Neural cell (in vitro differentiated cells): Measurements from ENCODE around the gene SUGCT. TPM values are rescaled to one million over a fixed set of nuclear protein-coding genes. Genes with fewer than 3 reads are reported as not detected.

Experiments
- H2AFZ ChIP-seq: fragments of 200-600, 300-800 bp; sonication (generic), shearing (Covaris generic); 2 replicates; pipeline ENCODE4 v1.6.0; 2014; ENCODE audit warnings: low read depth, mild to moderate bottlenecking, antibody characterized with exemption, low read length, moderate library complexity
- H3F3A ChIP-seq: fragments of 200-600 bp; shearing (Covaris generic); 2 replicates; pipeline ENCODE4 v1.6.1; 2016; ENCODE audit warnings: mild to moderate bottlenecking, moderate library complexity, mixed read lengths, antibody characterized with exemption, low read length; ENCODE audit not compliant: insufficient read depth, poor library complexity, severe bottlenecking
- H3K27ac ChIP-seq: fragments of 200-600, 300-800 bp; sonication (generic), shearing (Covaris generic); 2 replicates; pipeline ENCODE4 v1.5.1; 2014; ENCODE audit warnings: mild to moderate bottlenecking, low read length, moderate library complexity
- H3K27me3 ChIP-seq: fragments of 300-800, 200-600 bp; sonication (generic), shearing (Covaris generic); 2 replicates; pipeline ENCODE4 v1.6.0; 2014; ENCODE audit warnings: mild to moderate bottlenecking, low read depth, low read length, moderate library complexity; ENCODE audit not compliant: insufficient read depth
- H3K36me3 ChIP-seq: fragments of 300-800, 200-600 bp; sonication (generic), shearing (Covaris generic); 2 replicates; pipeline ENCODE4 v1.5.1; 2014; ENCODE audit warnings: mild to moderate bottlenecking, antibody characterized with exemption, low read length, moderate library complexity; ENCODE audit not compliant: insufficient read depth
- H3K4me2 ChIP-seq: fragments of 300-800, 200-600 bp; sonication (generic), shearing (Covaris generic); 2 replicates; pipeline ENCODE4 v1.6.0; 2014; ENCODE audit warnings: mild to moderate bottlenecking, low read length
- H3K4me3 ChIP-seq: fragments of 300-800, 200-600 bp; sonication (generic), shearing (Covaris generic); 2 replicates; pipeline ENCODE4 v1.5.1; 2014; ENCODE audit warnings: mild to moderate bottlenecking, low read length, moderate library complexity
- H3K79me2 ChIP-seq: fragments of 200-600 bp; shearing (Covaris generic); replicated peaks from 2 replicates; pipeline ENCODE4 v1.6.0; 2014; ENCODE audit warnings: mild to moderate bottlenecking, low read length, moderate library complexity; ENCODE audit not compliant: insufficient read depth
- H3K9ac ChIP-seq: fragments of 300-800, 200-600 bp; sonication (generic), shearing (Covaris generic); 2 replicates; pipeline ENCODE4 v1.6.1; 2016; ENCODE audit warnings: mild to moderate bottlenecking, low read length, mixed read lengths
- H3K9me2 ChIP-seq: fragments of 200-600 bp; shearing (Covaris generic); 2 replicates; pipeline ENCODE4 v1.6.1; 2016; ENCODE audit warnings: mild to moderate bottlenecking, low read length, mixed read lengths; ENCODE audit not compliant: insufficient read depth
- H3K9me3 ChIP-seq: fragments of 200-600, 300-800 bp; sonication (generic), shearing (Covaris generic); 2 replicates; pipeline ENCODE4 v1.6.1; 2016; ENCODE audit warnings: mild to moderate bottlenecking, mixed run types, low read length, moderate library complexity, mixed read lengths
- H4K20me1 ChIP-seq: fragments of 200-600 bp; shearing (Covaris generic); 2 replicates; pipeline ENCODE4 v1.6.1; 2016; ENCODE audit warnings: mild to moderate bottlenecking, mixed run types; ENCODE audit not compliant: insufficient read depth
- CTCF ChIP-seq: fragments of 450-650 bp; IDR thresholded peaks from 2 replicates; pipeline ENCODE4 v1.5.1; 2014; ENCODE audit warnings: antibody characterized with exemption, mild to moderate bottlenecking, moderate library complexity; ENCODE audit not compliant: poor library complexity, severe bottlenecking
- EP300 ChIP-seq: fragments of 450-650 bp; conservative IDR thresholded peaks from 2 replicates; pipeline ENCODE4 v1.6.1; 2014; ENCODE audit warnings: antibody characterized with exemption, mild to moderate bottlenecking, moderate library complexity; ENCODE audit not compliant: poor library complexity, severe bottlenecking
- EZH2 ChIP-seq: fragments of 200-600, 300-800 bp; shearing (Covaris generic), sonication (generic); IDR thresholded peaks from 2 replicates; pipeline ENCODE4 v1.6.1; 2014; ENCODE audit warnings: antibody characterized with exemption, low read length, borderline replicate concordance, mild to moderate bottlenecking; ENCODE audit not compliant: insufficient read depth, poor library complexity, severe bottlenecking
- MXI1 ChIP-seq: fragments of 450-650 bp; conservative IDR thresholded peaks from 2 replicates; pipeline ENCODE4 v1.6.1; 2014; ENCODE audit warnings: antibody characterized with exemption, mild to moderate bottlenecking; ENCODE audit not compliant: poor library complexity, severe bottlenecking
- POLR2AphosphoS5 ChIP-seq: IDR thresholded peaks from 2 replicates; pipeline ENCODE4 v1.6.1; 2012
- RAD21 ChIP-seq: fragments of 450-650 bp; conservative IDR thresholded peaks from 2 replicates; pipeline ENCODE4 v1.6.1; 2014; ENCODE audit warnings: antibody characterized with exemption, mild to moderate bottlenecking, moderate library complexity
- REST ChIP-seq: IDR thresholded peaks from 2 replicates; pipeline ENCODE4 v1.6.1; 2012; ENCODE audit warnings: borderline replicate concordance
- SMC3 ChIP-seq: fragments of 450-650 bp; conservative IDR thresholded peaks from 2 replicates; pipeline ENCODE4 v1.6.1; 2014; ENCODE audit warnings: antibody characterized with exemption, mild to moderate bottlenecking, moderate library complexity; ENCODE audit not compliant: poor library complexity
- TAF1 ChIP-seq: IDR thresholded peaks from 2 replicates; pipeline ENCODE4 v1.6.1; 2012; ENCODE audit warnings: low read depth
- polyA plus RNA-seq: library from polyadenylated mRNA; depleted of rRNA; stranded (reverse); fragments of >200 nt; gene quantifications from 2 replicates; pipeline ENCODE4 v1.2.3, GENCODE V29; 2014
- small RNA-seq, 3 experiments: library from RNA; depleted of rRNA; stranded (forward); fragments of <200 nt; gene quantifications; one replicate each; pipeline ENCODE3, GENCODE V24; 2012

Gene SUGCT
- polyA plus RNA-seq, 1 donor from 2014 or later = not detected

GRCh38 chr7:40909346-40909980 lies 774.7 kb downstream of the SUGCT start:
- Histone ChIP-seq H3K36me3 (no peaks in the 10 kb centered on the region), H2AFZ (no peak overlapping the region), H3K4me3 (no peak overlapping the region), H3K4me2 (no peak overlapping the region), H3F3A (no peaks in the 10 kb centered on the region), H3K79me2 (no peaks in the 10 kb centered on the region), H4K20me1 (no peaks in the 10 kb centered on the region), H3K9me3 (no peaks in the 10 kb centered on the region), H3K27me3 (no peaks in the 10 kb centered on the region), H3K27ac (no peak overlapping the region), H3K9ac (no peak overlapping the region), H3K9me2 (no peaks in the 10 kb centered on the region)
- TF ChIP-seq POLR2AphosphoS5 (no peak), SMC3 (no peak), MXI1 (no peak), CTCF (no peak), REST (no peak), TAF1 (no peak), RAD21 (no peak), EZH2 (no peak), EP300 (no peak)

Small RNA genes within 50 kb of the gene (small RNA-seq; reads per million reads assigned to genes)
- gene AC006023.1 (0 reads per million in 3 experiments), gene AC006023.2 (0 reads per million in 3 experiments)

Other genes with a start within 250 kb of the SUGCT start
- 27.0 and 29.6 TPM in 2 replicates for gene CDK13, start 184.7 kb upstream of the SUGCT start, polyA plus RNA-seq
- 45.6 and 54.6 TPM in 2 replicates for gene MPLKIP, start 383 bp upstream of the SUGCT start, polyA plus RNA-seq